ENCODE measurements around the gene TWIST1.

The TWIST1 gene

GRCh38 chr7:19105546-19105945, 11.9 kb downstream of the TWIST1 start:
- Histone ChIP-seq H3K27me3 (ENCODE audit: insufficient read depth, low read length, poor library complexity, severe bottlenecking) (no peaks in the 10 kb centered on the region), H3K9ac (ENCODE audit: low read depth, low read length, poor library complexity, severe bottlenecking) (no peak overlapping the region), H3K4me1 (ENCODE audit: insufficient read depth, low read length, poor library complexity, severe bottlenecking) (no peaks in the 10 kb centered on the region), H3F3A (ENCODE audit: low read depth) (no peaks in the 10 kb centered on the region), H3K4me2 (ENCODE audit: low read depth, low read length, poor library complexity, severe bottlenecking) (no peak overlapping the region), H2AFZ (ENCODE audit: low read length) (no peak overlapping the region), H3K9me2 (replicated peaks; ENCODE audit: low read depth, low read length) (no peaks in the 10 kb centered on the region), H3K9me3 (ENCODE audit: insufficient read depth, low read depth, low read length) (no peaks in the 10 kb centered on the region), H3K4me3 (ENCODE audit: low read length, poor library complexity, severe bottlenecking) (no peak overlapping the region), H3K79me2 (ENCODE audit: insufficient read depth, low read length) (no peaks in the 10 kb centered on the region), H3K36me3 (ENCODE audit: insufficient read depth, low read length) (no peaks in the 10 kb centered on the region), H4K20me1 (ENCODE audit: insufficient read depth, low read length, poor library complexity, severe bottlenecking) (no peaks in the 10 kb centered on the region)
- TF ChIP-seq CTCF (conservative IDR thresholded peaks at IDR 0.05; ENCODE audit: low read length) (no peak), EZH2phosphoT487 (IDR thresholded peaks at IDR 0.05; ENCODE audit: borderline replicate concordance) (no peak)

- H3K9ac ChIP-seq (ENCODE audit: low read depth, low read length, poor library complexity, severe bottlenecking): no peak overlapping the region
- TF ChIP-seq CTCF (conservative IDR thresholded peaks at IDR 0.05; ENCODE audit: low read length): no peak
- TF ChIP-seq EZH2phosphoT487 (IDR thresholded peaks at IDR 0.05; ENCODE audit: borderline replicate concordance): no peak
- no peak overlapping the region for H3K4me3 ChIP-seq (ENCODE audit: low read length, poor library complexity, severe bottlenecking)
- no peaks in the 10 kb centered on the region for H3K4me1 ChIP-seq (ENCODE audit: insufficient read depth, low read length, poor library complexity, severe bottlenecking)
- no peaks in the 10 kb centered on the region for H3K27me3 ChIP-seq (ENCODE audit: insufficient read depth, low read length, poor library complexity, severe bottlenecking)
- H3K9me3 ChIP-seq (ENCODE audit: insufficient read depth, low read depth, low read length): no peaks in the 10 kb centered on the region
- no peaks in the 10 kb centered on the region for H4K20me1 ChIP-seq (ENCODE audit: insufficient read depth, low read length, poor library complexity, severe bottlenecking)
- no peak overlapping the region for H3K4me2 ChIP-seq (ENCODE audit: low read depth, low read length, poor library complexity, severe bottlenecking)
- no peaks in the 10 kb centered on the region for H3K36me3 ChIP-seq (ENCODE audit: insufficient read depth, low read length)
- no peaks in the 10 kb centered on the region for H3K79me2 ChIP-seq (ENCODE audit: insufficient read depth, low read length)
- no peaks in the 10 kb centered on the region for H3K9me2 ChIP-seq (replicated peaks; ENCODE audit: low read depth, low read length)
- no peaks in the 10 kb centered on the region for H3F3A ChIP-seq (ENCODE audit: low read depth)
- H2AFZ ChIP-seq (ENCODE audit: low read length): no peak overlapping the region
These were observed 12.6 kb downstream of the TWIST1 start for GRCh38 chr7:19104811-19105210.

GRCh38 chr7:19102884-19103283, 14.6 kb downstream of the TWIST1 start:
- no peak overlapping the region for H3K9ac ChIP-seq (ENCODE audit: low read depth, low read length, poor library complexity, severe bottlenecking)
- no peaks in the 10 kb centered on the region for H3F3A ChIP-seq (ENCODE audit: low read depth)
- H3K4me2 ChIP-seq (ENCODE audit: low read depth, low read length, poor library complexity, severe bottlenecking): no peak overlapping the region
- no peaks in the 10 kb centered on the region for H3K9me3 ChIP-seq (ENCODE audit: insufficient read depth, low read depth, low read length)
- TF ChIP-seq CTCF (conservative IDR thresholded peaks at IDR 0.05; ENCODE audit: low read length): no peak
- no peak for TF ChIP-seq EZH2phosphoT487 (IDR thresholded peaks at IDR 0.05; ENCODE audit: borderline replicate concordance)
- H3K4me3 ChIP-seq (ENCODE audit: low read length, poor library complexity, severe bottlenecking): no peak overlapping the region
- no peaks in the 10 kb centered on the region for H4K20me1 ChIP-seq (ENCODE audit: insufficient read depth, low read length, poor library complexity, severe bottlenecking)
- H3K9me2 ChIP-seq (replicated peaks; ENCODE audit: low read depth, low read length): no peaks in the 10 kb centered on the region
- no peaks in the 10 kb centered on the region for H3K4me1 ChIP-seq (ENCODE audit: insufficient read depth, low read length, poor library complexity, severe bottlenecking)
- H3K36me3 ChIP-seq (ENCODE audit: insufficient read depth, low read length): no peaks in the 10 kb centered on the region
- no peaks in the 10 kb centered on the region for H3K79me2 ChIP-seq (ENCODE audit: insufficient read depth, low read length)
- H3K27me3 ChIP-seq (ENCODE audit: insufficient read depth, low read length, poor library complexity, severe bottlenecking): no peaks in the 10 kb centered on the region
- H2AFZ ChIP-seq (ENCODE audit: low read length): no peak overlapping the region
